Islet of Langerhans (tissue), 1 donor: ENCODE measurements around the gene OPN1SW.

Source experiments
- FAIRE-seq: peaks from one replicate; lab custom pipeline; 2011; peaks lifted over from hg19 to GRCh38; lab: Jason Lieb, UNC

The OPN1SW gene

GRCh38 chr7:128775744-128776474 is at the start of gene OPN1SW:
TSS of gene OPN1SW (minus strand) at chr7:128775794. CDS start at chr7:128775781, 13 bp downstream.
- FAIRE-seq: no peak

GRCh38 chr7:128821724-128822123 is 46.1 kb upstream of the OPN1SW start:
- no peak for FAIRE-seq

GRCh38 chr7:128818694-128819093 is 43.1 kb upstream of the OPN1SW start:
- FAIRE-seq: no peak

- FAIRE-seq: no peak
Measured at GRCh38 chr7:128815289-128815942, 39.8 kb upstream of the OPN1SW start.

GRCh38 chr7:128814499-128814898 is 38.9 kb upstream of the OPN1SW start:
- FAIRE-seq: no peak

- no peak for FAIRE-seq
Measured at GRCh38 chr7:128812514-128813168, 37.0 kb upstream of the OPN1SW start.

- FAIRE-seq: no peak
Measured at GRCh38 chr7:128811631-128812430, 36.2 kb upstream of the OPN1SW start.

GRCh38 chr7:128810997-128811396 is 35.4 kb upstream of the OPN1SW start:
- no peak for FAIRE-seq

- FAIRE-seq: no peak
Measured at GRCh38 chr7:128810473-128810872, 34.9 kb upstream of the OPN1SW start.

- no peak for FAIRE-seq
Measured at GRCh38 chr7:128809363-128809762, 33.8 kb upstream of the OPN1SW start.

GRCh38 chr7:128807191-128807590 is 31.6 kb upstream of the OPN1SW start:
- no peak for FAIRE-seq

GRCh38 chr7:128805225-128805624 is 29.6 kb upstream of the OPN1SW start:
- FAIRE-seq: no peak

- no peak for FAIRE-seq
Measured at GRCh38 chr7:128804484-128804883, 28.9 kb upstream of the OPN1SW start.

GRCh38 chr7:128801667-128802418 is 26.2 kb upstream of the OPN1SW start:
- no peak for FAIRE-seq

GRCh38 chr7:128801003-128801402 is 25.4 kb upstream of the OPN1SW start:
- FAIRE-seq: no peak

GRCh38 chr7:128800567-128800966 is 25.0 kb upstream of the OPN1SW start:
- FAIRE-seq: no peak

- FAIRE-seq: no peak
Measured at GRCh38 chr7:128799451-128799850, 23.9 kb upstream of the OPN1SW start.

GRCh38 chr7:128796327-128796726 is 20.7 kb upstream of the OPN1SW start:
- no peak for FAIRE-seq

- no peak for FAIRE-seq
Measured at GRCh38 chr7:128795129-128795528, 19.5 kb upstream of the OPN1SW start.

GRCh38 chr7:128794436-128794835 is 18.8 kb upstream of the OPN1SW start:
- FAIRE-seq: no peak

- no peak for FAIRE-seq
Measured at GRCh38 chr7:128794020-128794419, 18.4 kb upstream of the OPN1SW start.

- no peak for FAIRE-seq
Measured at GRCh38 chr7:128793181-128793547, 17.6 kb upstream of the OPN1SW start.
